SK-N-MC (cell line): ENCODE measurements around the gene ENTREP1.

Source experiments
- DNase-seq: peaks from one replicate; pipeline ENCODE4 v3.0.0-alpha.2; 2011; ENCODE audit warnings: low read depth, low spot score
- H3K27ac ChIP-seq: fragments of 200-600 bp; sonication (generic); 2 replicates; pipeline ENCODE4 v1.5.1; 2016; ENCODE audit warnings: mixed run types
- H3K36me3 ChIP-seq: fragments of 200-600 bp; sonication (generic); 2 replicates; pipeline ENCODE4 v1.6.1; 2017; ENCODE audit warnings: antibody characterized with exemption, low read length, mixed read lengths; ENCODE audit not compliant: insufficient read depth
- H3K4me3 ChIP-seq: fragments of 200-600 bp; sonication (generic); 2 replicates; pipeline ENCODE4 v1.5.1; 2016
- H3K9ac ChIP-seq: fragments of 200-600 bp; sonication (generic); 2 replicates; pipeline ENCODE4 v1.8.0; 2017; ENCODE audit warnings: mixed run types, mixed read lengths; ENCODE audit not compliant: insufficient read length
- H3K9me3 ChIP-seq: fragments of 200-600 bp; sonication (generic); 2 replicates; pipeline ENCODE4 v1.6.1; 2017; ENCODE audit warnings: low read depth, mild to moderate bottlenecking, antibody characterized with exemption, low read length, moderate library complexity, mixed read lengths
- EZH2 ChIP-seq: fragments of 200-600 bp; sonication (generic); IDR thresholded peaks from one replicate; pipeline ENCODE4 v1.6.1; 2017; ENCODE audit warnings: antibody characterized with exemption
- FOXP2 ChIP-seq: optimal IDR thresholded peaks from 2 replicates; pipeline ENCODE3; 2011; ENCODE audit warnings: mild to moderate bottlenecking, moderate library complexity; ENCODE audit not compliant: insufficient read depth; ENCODE audit errors: extremely low read length, control extremely low read depth
- POLR2AphosphoS5 ChIP-seq: IDR thresholded peaks from 2 replicates; pipeline ENCODE4 v1.6.1; 2012; ENCODE audit warnings: mild to moderate bottlenecking, low read depth, low read length, borderline replicate concordance

The ENTREP1 gene

DNA sequence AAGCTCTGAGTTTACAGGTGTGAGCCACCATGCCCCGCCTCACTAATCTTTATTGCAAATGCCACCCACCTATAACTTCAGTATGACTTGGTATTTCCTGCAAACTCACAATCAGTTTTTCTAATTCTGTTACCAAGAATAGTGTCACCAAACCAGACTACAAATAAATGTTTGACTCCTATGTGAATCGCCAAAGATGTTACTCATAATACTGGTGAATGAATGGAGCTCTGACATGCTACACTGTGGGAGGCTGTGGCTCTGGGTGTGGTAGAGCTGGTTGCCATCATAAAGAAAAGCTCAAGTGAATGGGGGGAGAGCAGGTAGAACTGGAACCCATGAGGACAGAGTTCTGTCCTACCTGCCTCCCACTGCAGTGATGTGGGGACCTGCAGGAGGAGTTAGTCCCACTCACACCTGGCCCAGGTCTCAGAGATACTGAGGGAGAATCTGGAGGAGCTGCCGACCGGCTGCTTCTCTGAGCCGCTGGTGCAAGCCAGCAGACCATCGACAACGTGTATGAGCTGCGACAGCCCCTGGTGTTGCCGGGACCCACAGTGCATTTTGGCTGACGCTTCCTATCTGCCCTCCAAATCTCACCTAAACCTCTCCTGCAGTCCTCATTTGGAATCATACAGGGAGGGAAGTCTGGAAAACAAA is 95.7 kb downstream of the ENTREP1 start:
- DNase-seq = no peak

DNA sequence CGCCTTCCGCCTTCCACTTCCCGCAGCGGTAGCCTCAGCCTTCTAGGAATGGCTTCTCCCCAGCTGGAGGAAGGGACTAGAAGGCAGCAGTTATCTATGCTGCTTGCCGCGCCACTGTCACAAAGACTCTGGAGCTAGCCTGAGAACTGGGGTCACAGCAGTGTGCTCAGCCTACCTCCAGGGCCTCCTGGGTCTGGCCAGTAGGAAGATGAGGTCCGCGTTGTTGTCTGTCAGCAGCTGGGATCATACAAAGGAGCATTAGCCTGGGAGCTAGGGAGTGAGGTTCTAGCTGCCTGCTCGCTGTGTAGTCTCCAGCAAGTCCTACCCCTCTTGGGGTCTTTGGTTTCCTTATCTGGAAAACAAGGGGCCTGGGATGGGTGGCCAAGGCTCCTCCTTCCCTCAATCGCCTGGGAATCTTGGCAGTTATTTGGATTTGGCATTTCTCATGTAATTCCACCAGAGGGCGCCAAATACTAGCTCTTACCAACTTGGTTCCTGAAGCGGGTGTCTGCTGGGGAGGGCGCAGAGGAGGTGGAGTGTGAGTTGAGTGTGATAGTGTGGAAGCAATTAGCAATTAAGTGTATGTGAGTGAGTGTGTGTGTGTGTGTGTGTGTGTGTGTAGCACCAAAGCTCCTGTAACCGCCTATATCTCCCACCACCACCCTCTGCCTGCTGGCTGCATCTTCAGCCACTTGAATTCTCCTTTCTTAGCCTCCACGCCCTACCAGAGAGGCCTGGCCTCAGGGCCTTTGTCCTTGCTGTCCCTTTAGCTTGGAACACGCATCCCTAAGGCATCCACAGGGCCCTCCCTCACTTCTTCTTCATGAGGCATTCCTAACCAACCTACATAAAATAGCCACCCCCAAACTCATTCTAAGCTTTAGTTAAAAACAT is 97.1 kb downstream of the ENTREP1 start:
- Histone ChIP-seq H3K9me3 (no peaks in the 10 kb centered on the region), H3K4me3 (no peak overlapping the region), H3K9ac (no peak overlapping the region), H3K27ac (no peak overlapping the region), H3K36me3 (no peaks in the 10 kb centered on the region)
- TF ChIP-seq EZH2 (no peak), POLR2AphosphoS5 (no peak), FOXP2 (no peak)
- DNase-seq = no peak

More for the DNA sequence above, 95.7 kb downstream of the ENTREP1 start:
- TF ChIP-seq POLR2AphosphoS5 = no peak
- TF ChIP-seq EZH2 = no peak
- TF ChIP-seq FOXP2 = no peak
- no peak overlapping the region for H3K27ac ChIP-seq
- no peaks in the 10 kb centered on the region for H3K9me3 ChIP-seq
- no peaks in the 10 kb centered on the region for H3K36me3 ChIP-seq
- H3K9ac ChIP-seq = no peak overlapping the region
- no peak overlapping the region for H3K4me3 ChIP-seq

DNA sequence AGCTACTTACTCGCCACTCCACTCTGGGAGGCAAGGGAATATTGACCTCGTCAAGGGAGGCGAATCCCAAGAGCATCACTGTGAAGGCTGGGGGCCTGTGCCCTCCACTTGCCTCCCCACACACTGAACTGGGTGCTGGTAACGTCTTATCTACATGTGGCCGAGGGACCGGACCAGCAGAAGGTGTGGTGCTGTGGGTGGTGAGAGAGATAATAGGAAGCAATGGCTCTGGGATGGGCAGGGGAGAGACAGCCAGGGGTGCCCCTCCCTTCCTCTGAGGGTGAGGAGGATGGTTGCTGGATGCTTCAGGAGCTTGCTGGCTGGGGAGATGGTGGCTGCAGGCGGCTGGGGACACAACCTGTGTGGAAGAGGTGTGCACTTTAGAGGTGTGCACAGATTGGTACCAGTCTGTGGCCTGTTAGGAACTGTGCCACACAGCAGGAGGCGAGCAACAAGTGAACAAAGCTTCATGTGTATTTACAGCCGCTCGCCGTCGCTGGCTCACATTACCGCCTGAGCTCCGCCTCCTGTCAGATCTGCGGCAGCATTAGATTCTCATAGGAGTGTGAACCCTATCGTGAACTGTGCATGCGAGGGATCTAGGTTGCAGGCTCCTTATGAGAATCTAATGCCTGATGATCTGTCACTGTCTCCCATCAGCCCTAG is 100.3 kb downstream of the ENTREP1 start:
- TF ChIP-seq POLR2AphosphoS5 = no peak
- no peak for TF ChIP-seq EZH2
- no peaks in the 10 kb centered on the region for H3K36me3 ChIP-seq
- no peak for DNase-seq

DNA sequence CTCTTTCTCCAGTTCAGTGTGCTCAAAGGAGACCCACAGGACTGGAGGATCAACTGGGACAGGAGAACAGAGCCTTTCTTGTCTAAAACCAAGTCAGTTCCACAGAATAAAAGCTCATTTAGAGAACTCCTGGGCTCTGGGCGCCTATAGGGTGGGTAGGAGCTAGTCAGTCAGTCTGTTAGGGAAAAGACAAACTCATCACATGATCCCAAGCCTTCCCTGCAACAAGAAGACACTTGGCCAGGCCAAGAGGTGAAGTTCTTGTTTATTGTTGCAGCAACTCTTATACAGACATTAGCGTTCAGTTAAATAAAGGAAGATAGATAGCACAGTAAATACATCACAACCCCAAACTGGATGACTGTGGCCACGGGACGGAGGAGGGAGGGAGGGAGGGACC is 102.3 kb downstream of the ENTREP1 start:
- no peaks in the 10 kb centered on the region for H3K36me3 ChIP-seq
- H3K9me3 ChIP-seq = no peaks in the 10 kb centered on the region
- no peak overlapping the region for H3K9ac ChIP-seq
- TF ChIP-seq POLR2AphosphoS5 (no peak), EZH2 (no peak), FOXP2 (no peak)
- no peak for DNase-seq
- H3K27ac ChIP-seq = no peak overlapping the region
- H3K4me3 ChIP-seq = no peak overlapping the region

More for the DNA sequence above, 100.3 kb downstream of the ENTREP1 start:
- Histone ChIP-seq H3K27ac (no peak overlapping the region), H3K9me3 (no peaks in the 10 kb centered on the region), H3K9ac (no peak overlapping the region), H3K4me3 (no peak overlapping the region)

- TF ChIP-seq POLR2AphosphoS5 (no peak), FOXP2 (no peak), EZH2 (no peak)
- H3K9me3 ChIP-seq = no peaks in the 10 kb centered on the region
- DNase-seq = no peak
- no peaks in the 10 kb centered on the region for H3K36me3 ChIP-seq
- H3K9ac ChIP-seq = no peak overlapping the region
- no peak overlapping the region for H3K27ac ChIP-seq
- no peak overlapping the region for H3K4me3 ChIP-seq
These were observed 103.2 kb downstream of the ENTREP1 start for GRCh38 chr9:69428017-69428785.

DNA sequence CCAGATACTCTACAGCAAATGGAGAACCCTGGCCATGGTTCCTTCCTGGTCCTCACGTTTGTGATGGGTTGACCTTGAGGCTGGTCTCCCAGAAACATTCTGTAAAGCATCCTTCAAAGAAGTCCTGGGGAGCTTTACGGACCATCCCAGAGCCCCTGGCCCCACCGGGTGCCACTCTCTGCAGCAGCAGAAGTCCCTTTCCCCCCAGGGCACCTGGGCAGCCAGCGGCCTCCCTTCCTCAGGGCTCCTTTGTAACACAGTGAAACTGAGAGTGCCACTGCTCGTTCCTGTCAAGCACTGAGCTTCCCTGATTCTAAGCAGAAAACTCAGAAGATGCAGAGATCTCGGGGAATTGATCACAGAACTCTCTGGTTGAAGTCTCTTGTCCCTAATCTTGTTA is 104.3 kb downstream of the ENTREP1 start:
- DNase-seq = no peak
- no peaks in the 10 kb centered on the region for H3K36me3 ChIP-seq
- no peak overlapping the region for H3K27ac ChIP-seq
- TF ChIP-seq FOXP2 = no peak
- no peak for TF ChIP-seq POLR2AphosphoS5
- TF ChIP-seq EZH2 = no peak
- no peaks in the 10 kb centered on the region for H3K9me3 ChIP-seq
- no peak overlapping the region for H3K4me3 ChIP-seq
- H3K9ac ChIP-seq = no peak overlapping the region

- Histone ChIP-seq H3K27ac (no peak overlapping the region), H3K9ac (no peak overlapping the region), H3K9me3 (no peaks in the 10 kb centered on the region), H3K36me3 (no peaks in the 10 kb centered on the region), H3K4me3 (no peak overlapping the region)
- TF ChIP-seq POLR2AphosphoS5 (no peak), FOXP2 (no peak)
- no peak for DNase-seq
These were observed 105.2 kb downstream of the ENTREP1 start for GRCh38 chr9:69430206-69430605.

- TF ChIP-seq POLR2AphosphoS5 (no peak), FOXP2 (no peak), EZH2 (no peak)
- no peak overlapping the region for H3K4me3 ChIP-seq
- no peak overlapping the region for H3K9ac ChIP-seq
- no peaks in the 10 kb centered on the region for H3K36me3 ChIP-seq
- H3K9me3 ChIP-seq = no peaks in the 10 kb centered on the region
- no peak for DNase-seq
- H3K27ac ChIP-seq = no peak overlapping the region
These were observed 106.2 kb downstream of the ENTREP1 start for GRCh38 chr9:69431203-69431602.
